NCI-H774 (cell line): ENCODE results near the gene ZNF219.

Source experiments
- DNase-seq: peaks from one replicate; lab custom pipeline; 2025; lab: John Stamatoyannopoulos, UW

ZNF219 gene

DNA sequence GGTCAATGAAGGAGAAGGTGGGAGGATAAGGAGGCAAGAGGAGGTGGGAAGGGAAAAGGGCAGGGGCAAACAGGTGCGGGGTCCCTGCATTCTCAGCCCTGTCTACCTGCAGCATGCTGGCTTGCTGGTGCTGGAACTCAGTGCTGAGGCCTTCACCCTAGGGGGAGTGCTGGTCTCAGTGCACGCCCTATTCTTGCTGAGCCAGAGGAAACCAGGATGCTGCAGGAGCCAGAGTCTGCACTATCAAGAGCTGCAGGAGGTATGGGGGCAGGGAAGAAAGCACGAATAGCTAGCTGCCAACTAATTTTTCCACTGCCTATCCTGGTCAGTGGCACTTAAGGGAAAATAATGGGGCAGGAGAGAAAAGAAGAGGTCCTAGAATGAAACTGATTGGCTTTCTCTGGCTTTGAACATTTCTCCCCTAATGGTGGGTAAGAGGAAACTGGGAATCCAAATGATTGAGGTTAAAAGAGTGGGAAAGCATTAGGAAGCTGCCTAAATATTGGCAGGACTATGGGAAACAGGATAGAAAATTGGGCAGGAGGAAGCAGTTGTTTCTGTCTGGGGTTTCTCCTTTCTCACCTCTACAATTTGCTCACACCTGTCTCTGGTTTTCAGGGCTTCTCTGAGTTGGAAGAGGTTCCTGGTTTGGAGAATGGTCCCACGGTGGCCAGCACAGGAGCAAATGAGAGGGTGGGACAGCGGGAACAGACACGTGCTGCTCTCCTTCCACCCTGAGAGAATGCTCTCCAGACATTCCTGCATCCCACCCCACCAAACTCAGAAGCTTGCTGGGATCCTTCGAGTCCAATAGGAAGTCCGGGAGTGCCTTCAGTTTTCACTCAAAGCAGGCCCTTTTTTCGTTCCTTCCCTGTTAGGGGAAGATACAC lies 4.3 kb upstream of the ZNF219 start:
- DNase-seq = no peak

GRCh38 chr14:21101802-21102413 lies 3.5 kb upstream of the ZNF219 start:
- DNase-seq = no peak

GRCh38 chr14:21100931-21101330 lies 2.5 kb upstream of the ZNF219 start, which contains the start of gene TMEM253:
Gene TMEM253 (plus strand): TSS chr14:21101066. CDS start chr14:21101344, 278 bp downstream.
- DNase-seq = no peak

DNA sequence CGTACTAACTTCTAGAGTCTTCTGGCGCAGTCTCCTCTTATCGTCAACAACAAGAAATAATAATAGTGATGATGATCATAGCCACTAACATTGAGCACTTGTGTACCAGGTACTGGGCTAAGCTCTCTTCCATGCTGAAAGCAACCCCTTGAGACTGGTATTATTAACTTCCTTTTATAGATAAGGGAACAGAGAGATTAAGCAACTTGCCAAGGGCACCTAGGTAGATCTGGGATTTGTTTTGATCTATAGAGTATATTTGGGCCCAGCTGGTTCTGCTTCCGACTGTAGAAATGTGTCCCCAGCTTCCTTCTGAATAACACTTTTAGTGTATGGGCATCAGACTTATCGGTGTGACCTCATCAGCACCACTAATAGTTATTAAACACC lies 1.1 kb upstream of the ZNF219 start:
- no peak for DNase-seq

GRCh38 chr14:21098892-21099595 lies 589 bp upstream of the ZNF219 start:
- no peak for DNase-seq

DNA sequence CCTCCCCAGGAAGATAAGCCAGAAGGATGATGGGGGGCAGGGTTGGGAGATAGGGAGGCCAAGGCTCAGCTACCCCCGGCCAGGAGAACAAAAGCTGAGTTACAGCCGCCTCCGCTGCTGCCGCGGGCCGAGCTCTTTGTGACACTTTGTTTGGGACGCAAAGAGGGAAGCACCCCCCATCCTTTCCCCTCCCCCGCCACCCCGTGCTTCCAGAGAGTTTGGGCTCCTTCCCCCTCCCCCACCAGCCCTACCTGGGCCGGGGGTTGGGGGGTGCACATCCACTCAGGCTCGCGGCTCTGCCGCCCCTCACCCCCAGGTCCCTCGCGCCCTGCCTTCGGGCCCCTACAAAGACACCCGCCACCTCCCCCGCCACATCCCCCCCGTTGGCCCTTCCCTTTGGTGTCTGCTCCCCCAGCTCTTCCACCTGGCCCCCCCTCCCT lies 799 bp downstream of the ZNF219 start:
- no peak for DNase-seq

- DNase-seq = no peak
Observed at GRCh38 chr14:21096978-21097635, 1.3 kb downstream of the ZNF219 start.

GRCh38 chr14:21096438-21096837 lies 2.0 kb downstream of the ZNF219 start:
- no peak for DNase-seq

- DNase-seq = no peak
Observed at GRCh38 chr14:21095430-21096205, 2.8 kb downstream of the ZNF219 start.

- DNase-seq = no peak
Observed at GRCh38 chr14:21093769-21094681, 4.4 kb downstream of the ZNF219 start.

GRCh38 chr14:21093018-21093417 lies 5.4 kb downstream of the ZNF219 start:
- no peak for DNase-seq

GRCh38 chr14:21092273-21093011 lies 6.0 kb downstream of the ZNF219 start:
- no peak for DNase-seq

DNA sequence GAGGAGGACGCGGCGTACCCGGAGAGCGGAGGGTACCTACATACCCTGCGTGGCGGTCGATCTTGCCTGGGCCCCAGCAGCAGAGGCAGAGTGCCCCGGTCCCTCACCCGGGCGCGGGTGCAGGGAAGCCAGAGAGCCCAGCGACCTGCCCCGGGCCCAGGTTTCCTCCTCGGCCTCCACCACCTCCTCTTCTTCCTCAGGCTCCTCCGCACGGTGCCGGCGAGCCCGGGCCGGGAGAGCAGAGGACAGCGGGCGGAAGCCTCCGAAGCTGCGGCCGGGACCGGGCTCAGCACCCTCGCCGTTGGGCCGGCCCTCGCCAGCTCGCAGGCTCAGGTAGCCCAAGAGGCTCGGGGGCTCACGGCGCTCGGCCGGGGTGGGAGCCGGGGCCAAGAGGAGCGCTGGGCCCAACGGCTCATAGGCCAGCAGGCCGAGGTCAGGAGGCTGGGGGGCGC lies 6.6 kb downstream of the ZNF219 start:
- DNase-seq = no peak

DNA sequence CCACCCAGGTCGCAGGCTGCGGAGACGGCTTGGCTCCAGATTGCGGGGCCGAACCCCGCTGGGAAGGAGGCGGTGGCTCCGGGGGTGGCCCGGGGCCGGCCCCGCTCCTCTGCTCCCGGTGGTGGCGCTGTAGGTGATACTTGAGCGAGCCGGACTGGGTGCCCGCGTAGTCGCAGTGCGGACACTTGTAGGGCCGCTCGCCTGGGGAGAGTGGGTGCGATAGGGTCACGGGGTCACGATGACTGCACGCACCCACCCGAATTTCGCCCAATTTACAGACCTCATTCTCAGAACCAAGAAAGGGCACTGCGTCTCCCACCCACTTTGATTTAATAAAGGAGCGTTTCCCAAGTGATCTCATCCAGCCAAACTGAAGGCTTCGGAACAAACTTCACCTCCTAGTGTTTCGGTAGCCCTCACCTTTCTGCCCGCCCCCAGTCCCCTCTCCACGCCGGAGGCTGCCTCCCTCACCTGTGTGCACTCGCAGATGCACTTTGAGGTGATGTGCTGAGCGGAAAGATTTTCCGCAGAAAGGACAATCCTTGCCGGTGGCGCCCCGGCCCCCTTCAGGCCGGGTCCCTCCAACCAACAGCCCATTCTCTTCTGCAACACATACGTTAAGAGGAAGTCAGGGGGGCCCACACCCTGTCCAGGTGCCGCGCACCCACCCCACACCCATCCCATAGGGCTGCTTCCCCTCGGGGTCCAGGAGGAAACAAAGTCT lies 7.4 kb downstream of the ZNF219 start:
- DNase-seq = no peak

DNA sequence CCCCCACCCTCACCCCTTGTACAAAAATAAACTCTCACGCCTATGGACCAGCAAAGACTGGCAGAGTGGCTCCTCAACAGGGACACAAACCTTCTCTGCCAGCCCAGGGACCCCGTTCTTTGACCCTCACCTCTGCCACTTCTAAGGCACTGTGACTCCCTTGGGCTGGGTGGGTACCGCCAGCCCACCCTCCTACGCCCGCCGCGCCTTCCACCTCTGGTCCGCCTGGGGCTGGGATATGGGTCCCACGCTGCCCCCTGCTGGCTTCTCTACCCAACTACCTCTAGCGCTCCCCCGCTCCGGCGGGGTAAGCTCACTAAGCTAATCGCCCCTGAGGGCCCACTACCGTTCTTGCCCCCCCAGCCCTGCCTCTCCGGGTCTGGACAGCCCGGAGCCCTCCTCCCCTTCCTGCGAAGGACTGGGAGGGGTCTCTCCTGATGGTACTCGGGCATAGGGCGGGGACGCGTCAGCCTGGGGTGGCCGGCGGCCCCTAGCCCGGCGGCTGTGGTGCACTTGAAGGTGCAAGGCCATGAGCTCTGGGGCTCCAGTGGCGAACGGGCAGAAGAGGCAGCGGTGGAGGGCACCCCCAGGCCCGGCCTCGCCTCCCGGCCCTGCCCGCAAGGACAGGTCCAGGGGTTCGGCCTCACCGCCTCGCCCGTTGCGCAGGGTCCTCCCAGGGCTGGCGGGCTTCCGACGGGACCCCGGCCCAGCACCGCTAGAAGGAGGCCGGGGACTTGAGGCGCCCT lies 8.1 kb downstream of the ZNF219 start:
- DNase-seq = no peak

GRCh38 chr14:21089877-21090193 lies 8.6 kb downstream of the ZNF219 start:
- DNase-seq = no peak

DNA sequence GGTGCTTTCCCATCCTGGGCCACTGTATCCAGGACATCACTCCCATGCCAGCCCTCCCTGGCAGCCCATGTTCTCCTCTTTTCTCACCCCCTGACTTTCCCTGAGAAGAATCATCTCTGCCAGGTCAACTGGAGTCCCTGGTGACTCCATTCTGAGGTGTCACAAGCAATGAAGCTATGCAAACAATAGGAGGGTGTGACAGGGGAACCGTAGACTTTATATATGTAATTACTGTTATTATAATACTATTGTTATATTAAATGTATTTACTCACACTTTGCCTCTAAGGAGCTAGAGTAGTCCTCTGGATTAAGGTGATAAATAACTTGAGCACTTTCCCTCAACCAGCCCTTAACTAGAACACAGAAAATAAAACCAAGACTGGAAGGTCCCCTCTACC lies 9.2 kb downstream of the ZNF219 start:
- no peak for DNase-seq

GRCh38 chr14:21088687-21089086 lies 9.8 kb downstream of the ZNF219 start:
- no peak for DNase-seq
